Central memory CD8-positive, alpha-beta T cell (primary cell): ENCODE results near the gene IMPA2.
"Not testable (repeated sequence)": the region's sequence is repeated elsewhere in the genome, so short reads cannot be mapped to it uniquely, and the experiment has no call there.

ENCODE experiments used
- ATAC-seq: fragments of 150-1000 bp; cut with Tn5 transposase; replicated peaks from 2 replicates; pipeline ENCODE4 v1.10.0; 2022; ENCODE audit warnings: mild to moderate bottlenecking, moderate FRiP score, moderate number of reproducible peaks; ENCODE audit not compliant: poor library complexity, severe bottlenecking; ENCODE audit errors: extremely low read depth
- DNase-seq, 2 donors: peaks; one replicate each; pipeline ENCODE4 v3.0.0; 2021; ENCODE audit warnings: low spot score in 2 of 2
- H3K27ac Mint-ChIP-seq: one replicate; pipeline ENCODE4 v1.8.0; 2022; ENCODE audit warnings: low read depth, mild to moderate bottlenecking, moderate library complexity, mixed read lengths
- H3K27me3 Mint-ChIP-seq: one replicate; pipeline ENCODE4 v1.8.0; 2022; ENCODE audit warnings: mixed read lengths
- H3K36me3 Mint-ChIP-seq: one replicate; pipeline ENCODE4 v1.8.0; 2022; ENCODE audit warnings: mild to moderate bottlenecking, moderate library complexity, mixed read lengths; ENCODE audit not compliant: insufficient read depth
- H3K4me1 Mint-ChIP-seq: one replicate; pipeline ENCODE4 v1.8.0; 2022; ENCODE audit warnings: mixed read lengths
- H3K4me3 Mint-ChIP-seq: one replicate; pipeline ENCODE4 v1.8.0; 2022; ENCODE audit warnings: mild to moderate bottlenecking, moderate library complexity, mixed read lengths
- H3K9me3 Mint-ChIP-seq: one replicate; pipeline ENCODE4 v1.8.0; 2022; ENCODE audit warnings: mixed read lengths

The IMPA2 gene

GRCh38 chr18:12076424-12077140, 95.3 kb downstream of the IMPA2 start:
- H3K27ac Mint-ChIP-seq: no peak overlapping the region
- H3K36me3 Mint-ChIP-seq: no peaks in the 10 kb centered on the region
- no peaks in the 10 kb centered on the region for H3K9me3 Mint-ChIP-seq
- no peak for DNase-seq
- H3K27me3 Mint-ChIP-seq: peaks cover 41% of the 10 kb centered on the region
- no peak for ATAC-seq
- no peaks in the 10 kb centered on the region for H3K4me1 Mint-ChIP-seq
- H3K4me3 Mint-ChIP-seq: peak overlapping the region; percentile 25

DNA sequence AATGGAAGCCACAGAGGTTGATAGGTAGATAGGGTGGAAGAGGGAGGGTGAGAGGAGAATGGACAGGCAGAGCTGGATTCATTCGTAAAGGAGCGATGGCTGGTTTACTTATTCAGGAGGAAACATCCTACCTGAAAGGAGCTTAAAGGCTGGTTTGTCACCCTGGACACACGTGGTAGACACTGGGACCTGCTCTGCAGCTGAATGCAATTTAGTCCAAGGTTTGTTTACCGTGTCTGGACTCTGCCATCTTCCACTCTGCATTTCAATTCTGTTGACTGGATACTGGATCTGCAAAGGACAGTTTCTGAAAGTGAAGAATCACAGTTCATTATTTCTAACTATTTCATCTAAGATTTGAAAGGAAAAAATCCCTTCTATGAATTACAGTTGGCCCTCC, 96.7 kb downstream of the IMPA2 start:
- H3K27me3 Mint-ChIP-seq: peaks cover 40% of the 10 kb centered on the region
- not testable (repeated sequence) for H3K36me3 Mint-ChIP-seq, H3K27ac Mint-ChIP-seq, H3K4me1 Mint-ChIP-seq, H3K4me3 Mint-ChIP-seq, H3K9me3 Mint-ChIP-seq, DNase-seq, ATAC-seq

DNA sequence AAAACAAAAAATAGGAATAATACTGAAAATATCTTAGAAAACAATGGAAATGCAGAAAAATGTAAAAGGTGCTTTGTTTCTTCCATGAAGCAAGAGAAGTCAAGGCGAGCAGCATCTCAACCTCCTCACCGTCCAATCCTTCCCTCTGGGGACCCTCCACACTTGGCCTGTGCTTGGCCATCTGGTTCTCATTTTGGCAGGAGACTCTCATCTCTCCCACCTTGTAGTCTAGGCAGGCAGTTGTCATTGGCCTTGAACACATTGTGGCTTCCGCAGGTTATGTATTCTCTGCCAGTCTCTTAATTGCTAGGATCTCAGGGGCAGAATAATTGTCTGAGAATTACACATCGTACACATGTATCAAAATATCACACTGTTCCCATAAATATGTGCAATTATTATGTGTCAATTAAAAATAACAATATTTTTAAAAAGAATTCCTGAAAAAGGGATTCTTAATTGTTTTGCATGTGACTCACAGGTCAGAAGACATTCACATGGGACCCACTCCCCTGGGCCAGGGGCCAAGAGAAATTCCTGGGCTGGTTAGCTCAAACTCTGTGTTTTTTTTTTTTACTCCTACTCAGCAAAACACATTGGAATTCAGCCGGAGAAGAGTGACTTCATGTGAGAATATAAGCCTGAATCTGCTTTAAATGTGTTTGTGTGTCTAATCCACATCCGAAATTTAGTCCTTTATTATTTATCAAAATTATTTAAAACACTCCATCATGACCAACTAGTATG, 98.4 kb downstream of the IMPA2 start:
- H3K27me3 Mint-ChIP-seq: peaks cover 27% of the 10 kb centered on the region
- no peaks in the 10 kb centered on the region for H3K4me1 Mint-ChIP-seq
- no peak overlapping the region for H3K27ac Mint-ChIP-seq

More for the DNA sequence above, 98.4 kb downstream of the IMPA2 start:
- Mint-ChIP-seq H3K36me3 (no peaks in the 10 kb centered on the region), H3K9me3 (no peaks in the 10 kb centered on the region), H3K4me3 (no peak overlapping the region)
- ATAC-seq: no peak
- DNase-seq: no peak
